Measurements from ENCODE around the gene PLK2. TPM values are rescaled to one million over a fixed set of nuclear protein-coding genes. Genes with fewer than 3 reads are reported as not detected.

Gene PLK2
- total and polyA plus RNA-seq, 4 donors: 48.2 to 146 (median 80.8) TPM

Other genes with a start within 250 kb of the PLK2 start
- gene GAPT, start 31.3 kb upstream of the PLK2 start, total RNA-seq: 1 to 10 TPM; 1.3 to 3.7 TPM
- gene GAPT, start 31.3 kb upstream of the PLK2 start, polyA plus RNA-seq (ENCODE audit: insufficient read length in 2 of 2): under 1 TPM; 0.38 to 0.40 TPM
- 100 to 1,000 TPM in 1 of 2 donors, 10 to 100 TPM in 1; 25.0 to 115 TPM for gene RAB3C, start 123.0 kb upstream of the PLK2 start, total RNA-seq
- 10 to 100 TPM; 46.0 to 77.6 TPM for gene RAB3C, start 123.0 kb upstream of the PLK2 start, polyA plus RNA-seq (ENCODE audit: insufficient read length in 2 of 2)

All from spinal cord (tissue), 4 donors.